Stimulated activated CD4-positive, alpha-beta T cell treated with anti-CD3 and anti-CD28 coated beads, Interleukin-1b, Interleukin-23, amount 100 ng/mL, for 1 hour (primary cell): ENCODE data around the gene PDF.
A peak's percentile ranks its signal among the peaks of the same experiment; 100 is the strongest.

Experiments used
- DNase-seq, 2 donors: peaks; one replicate each; pipeline ENCODE4 v3.0.0-alpha.2; 2020; ENCODE audit warnings: low read depth in 2 of 2

Gene PDF

GRCh38 chr16:69339289-69340094, 9.1 kb upstream of the PDF start, which contains the start of the genes COG8 and NIP7:
TSS of gene COG8 (minus strand) at chr16:69339564. CDS start at chr16:69339552, 12 bp downstream.
TSS of gene NIP7 (plus strand) at chr16:69339772. CDS start at chr16:69339830, 58 bp downstream.
- peak; percentile 74 to 85 for DNase-seq

- no peak for DNase-seq
These were observed 8.3 kb upstream of the PDF start for GRCh38 chr16:69338557-69339288.

- no peak for DNase-seq
These were observed 4.3 kb upstream of the PDF start for GRCh38 chr16:69334696-69335095.

GRCh38 chr16:69329369-69330285, 761 bp downstream of the PDF start:
- no peak for DNase-seq

- DNase-seq = no peak
These were observed 1.5 kb downstream of the PDF start for GRCh38 chr16:69328854-69329316.

DNA sequence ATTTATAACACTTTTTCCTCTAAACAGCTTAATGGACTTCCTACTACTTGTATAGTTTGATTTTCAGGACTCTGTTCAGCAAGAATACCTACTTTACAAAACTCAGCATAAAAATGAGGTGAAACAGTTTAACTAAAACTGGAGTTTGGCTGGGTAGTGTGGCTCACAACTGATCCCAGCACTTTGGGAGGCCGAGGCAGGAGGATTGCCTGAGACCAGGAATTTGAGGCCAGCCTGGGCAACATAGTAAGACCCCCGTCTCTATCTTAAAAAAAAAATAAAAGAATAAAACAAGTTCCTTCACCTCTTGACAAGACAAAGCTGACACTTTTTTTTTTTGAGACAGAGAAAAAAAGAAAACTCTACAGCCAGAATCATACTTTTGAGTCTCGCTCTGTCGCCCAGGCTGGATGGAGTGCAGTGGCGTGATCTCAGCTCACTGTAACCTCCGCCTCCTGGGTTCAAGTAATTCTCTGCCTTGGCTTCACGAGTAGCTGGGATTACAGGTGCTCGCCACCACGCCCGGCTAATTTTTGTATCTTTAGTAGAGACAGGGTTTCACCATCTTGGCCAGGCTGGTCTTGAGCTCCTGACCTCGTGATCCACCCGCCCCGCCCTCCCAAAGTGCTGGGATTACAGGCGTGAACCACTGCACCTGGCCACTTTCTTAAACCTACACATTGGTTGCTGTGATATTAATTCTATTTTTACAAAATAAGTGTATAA, 2.6 kb downstream of the PDF start:
- DNase-seq = no peak

DNA sequence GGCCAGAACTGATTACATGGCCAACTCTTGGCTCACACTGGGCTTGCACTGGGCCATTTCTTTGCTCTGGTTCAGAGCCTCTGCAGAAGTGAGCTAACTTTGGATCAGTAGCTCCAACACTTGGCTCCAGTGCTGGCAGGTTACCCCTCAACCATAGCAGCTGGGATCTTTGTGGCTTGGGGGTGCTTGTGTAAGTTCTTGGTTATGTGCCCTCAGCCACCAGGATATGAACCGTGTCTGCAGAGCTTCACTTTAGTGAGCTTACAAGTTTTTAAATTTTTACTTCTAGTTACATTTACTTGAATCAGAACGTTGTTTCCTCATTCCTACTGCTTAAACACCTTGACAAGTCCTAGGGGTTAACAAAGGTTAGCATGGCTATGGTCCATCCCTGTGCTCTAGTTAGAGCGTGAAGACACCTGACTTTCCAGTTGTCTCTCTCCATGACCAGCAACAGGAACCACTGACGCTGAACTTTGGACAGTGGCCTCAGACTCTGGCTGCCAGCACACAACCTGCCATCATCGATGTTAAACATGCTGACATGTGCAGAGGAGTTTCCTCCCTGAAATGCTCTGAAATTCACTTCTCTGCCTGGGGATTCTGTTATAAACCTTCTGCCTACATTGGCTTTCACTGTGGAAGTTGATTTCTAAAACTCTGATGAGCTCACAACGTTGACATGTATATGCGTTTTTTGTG, 4.1 kb downstream of the PDF start:
- DNase-seq = no peak

DNA sequence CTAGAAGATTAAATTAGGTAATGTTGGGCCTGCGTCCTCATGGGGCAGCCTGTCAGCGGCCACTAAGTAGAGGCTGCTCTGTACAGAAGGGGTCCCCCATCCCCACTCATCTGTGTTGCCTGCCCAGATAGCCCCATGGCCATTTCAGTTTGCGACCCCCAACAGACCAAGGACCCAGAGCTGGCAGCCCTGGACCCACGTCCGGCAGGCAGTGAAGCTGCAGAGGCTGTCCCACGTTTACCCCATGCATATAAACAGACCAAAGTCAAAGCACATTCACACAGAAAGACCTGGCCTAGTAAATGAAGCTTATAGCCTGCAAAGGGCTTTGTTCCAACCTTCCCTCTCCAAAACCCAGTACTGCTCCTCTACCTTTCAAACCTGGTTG, 4.6 kb downstream of the PDF start:
- DNase-seq = no peak

GRCh38 chr16:69324585-69325253, 5.7 kb downstream of the PDF start:
- no peak for DNase-seq

DNA sequence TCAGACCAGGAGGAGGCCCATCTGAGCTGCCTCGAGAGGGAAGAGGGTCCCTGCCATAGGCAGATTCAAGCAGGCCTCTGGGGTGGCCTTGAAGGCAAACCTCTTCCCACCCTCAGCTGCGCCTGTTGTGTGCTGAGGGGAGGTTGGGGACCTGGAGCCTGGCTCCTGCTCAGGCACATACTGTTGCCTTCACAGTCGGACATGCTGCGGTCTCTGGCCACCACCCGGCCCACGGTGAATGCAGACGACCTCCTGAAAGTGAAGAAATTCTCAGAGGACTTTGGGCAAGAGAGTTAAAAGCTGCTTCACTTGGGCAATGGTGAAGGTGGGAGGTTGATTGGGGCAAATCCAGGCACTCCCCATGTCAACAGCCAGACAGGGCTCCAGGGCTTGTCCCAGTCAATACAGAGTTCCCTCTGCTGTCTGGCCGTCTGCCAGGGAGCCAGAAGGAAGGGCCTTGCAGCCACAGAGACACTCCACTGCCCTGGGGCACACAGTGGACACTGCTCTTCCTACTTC, 6.3 kb downstream of the PDF start:
- no peak for DNase-seq

GRCh38 chr16:69323415-69323814, 7.0 kb downstream of the PDF start:
- DNase-seq = no peak

GRCh38 chr16:69322343-69322742, 8.0 kb downstream of the PDF start:
- DNase-seq = no peak

DNA sequence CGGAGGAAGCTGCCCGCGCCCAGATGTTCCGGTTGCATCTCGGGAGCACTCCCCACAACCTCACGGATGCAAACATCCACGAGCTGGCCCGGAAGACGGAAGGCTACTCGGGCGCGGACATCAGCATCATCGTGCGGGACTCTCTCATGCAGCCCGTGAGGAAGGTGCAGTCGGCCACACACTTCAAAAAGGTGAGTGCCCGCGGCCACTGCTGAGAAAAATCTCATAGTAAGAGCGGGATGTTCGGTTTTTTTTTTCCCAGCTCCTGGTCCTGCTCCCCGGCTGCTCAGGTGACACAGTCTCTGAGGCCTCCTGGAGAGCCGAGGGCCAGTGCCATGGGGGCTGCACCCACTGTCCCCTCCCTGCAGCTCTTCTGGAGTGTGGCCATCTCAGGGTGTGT, 9.3 kb downstream of the PDF start:
- no peak for DNase-seq

- DNase-seq = no peak
These were observed 9.7 kb downstream of the PDF start for GRCh38 chr16:69320740-69321073.

- no peak for DNase-seq
These were observed 10.3 kb downstream of the PDF start for GRCh38 chr16:69319826-69320739.

GRCh38 chr16:69319381-69319780, 11.0 kb downstream of the PDF start:
- DNase-seq = no peak

DNA sequence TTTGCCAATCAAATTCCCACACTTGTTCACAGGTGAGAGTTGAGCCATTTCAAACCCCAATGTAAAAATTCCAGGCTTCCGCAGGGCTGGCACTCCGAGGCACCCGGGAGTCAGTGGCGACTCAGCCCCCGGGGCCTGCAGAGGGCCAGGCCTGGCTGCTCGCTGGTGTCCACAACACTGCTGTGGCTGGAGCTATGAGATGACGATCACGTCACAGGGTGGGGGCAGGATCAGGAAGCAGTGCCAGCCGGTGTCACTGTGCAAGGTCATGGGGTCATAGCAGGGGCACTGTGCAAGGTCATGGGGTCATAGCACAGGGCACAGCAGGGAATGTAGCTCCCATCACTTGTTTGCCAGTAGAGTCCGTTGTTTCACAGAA, 11.5 kb downstream of the PDF start:
- DNase-seq = no peak

- DNase-seq = no peak
These were observed 12.0 kb downstream of the PDF start for GRCh38 chr16:69318177-69318910.
